ENCODE results near the gene HIGD1A. TPM values are rescaled to one million over a fixed set of nuclear protein-coding genes. Genes with fewer than 3 reads are reported as not detected.

Gene HIGD1A
- total and polyA plus RNA-seq, 2 of the 4 experiments (the other 2 are of a cell fraction): 86.6 to 137 TPM

GRCh38 chr3:42758126-42758525, 46.2 kb downstream of the HIGD1A start:
- no peak overlapping the region for H4K5ac ChIP-seq (ENCODE audit: low read depth, low read length)
- DNase-seq: no peak
- no peaks in the 10 kb centered on the region for H4K20me1 ChIP-seq (ENCODE audit: insufficient read depth, low read length)
- in situ Hi-C loops (cut with MboI; ENCODE audit: low sequenced_read_pairs): no loop called here
- TF ChIP-seq POLR2A (IDR thresholded peaks at IDR 0.05; ENCODE audit: low read depth, low read length): no peak
- no peak for TF ChIP-seq RAD21 (IDR thresholded peaks at IDR 0.05; ENCODE audit: low read length)
- TF ChIP-seq, protein P1, sequence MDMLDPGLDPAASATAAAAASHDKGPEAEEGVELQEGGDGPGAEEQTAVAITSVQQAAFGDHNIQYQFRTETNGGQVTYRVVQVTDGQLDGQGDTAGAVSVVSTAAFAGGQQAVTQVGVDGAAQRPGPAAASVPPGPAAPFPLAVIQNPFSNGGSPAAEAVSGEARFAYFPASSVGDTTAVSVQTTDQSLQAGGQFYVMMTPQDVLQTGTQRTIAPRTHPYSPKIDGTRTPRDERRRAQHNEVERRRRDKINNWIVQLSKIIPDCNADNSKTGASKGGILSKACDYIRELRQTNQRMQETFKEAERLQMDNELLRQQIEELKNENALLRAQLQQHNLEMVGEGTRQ (IDR thresholded peaks at IDR 0.05; ENCODE audit: low read depth, low read length): no peak
- no peak for TF ChIP-seq CHD1 (IDR thresholded peaks at IDR 0.05; ENCODE audit: low read depth, low read length)
- TF ChIP-seq, protein P2, sequence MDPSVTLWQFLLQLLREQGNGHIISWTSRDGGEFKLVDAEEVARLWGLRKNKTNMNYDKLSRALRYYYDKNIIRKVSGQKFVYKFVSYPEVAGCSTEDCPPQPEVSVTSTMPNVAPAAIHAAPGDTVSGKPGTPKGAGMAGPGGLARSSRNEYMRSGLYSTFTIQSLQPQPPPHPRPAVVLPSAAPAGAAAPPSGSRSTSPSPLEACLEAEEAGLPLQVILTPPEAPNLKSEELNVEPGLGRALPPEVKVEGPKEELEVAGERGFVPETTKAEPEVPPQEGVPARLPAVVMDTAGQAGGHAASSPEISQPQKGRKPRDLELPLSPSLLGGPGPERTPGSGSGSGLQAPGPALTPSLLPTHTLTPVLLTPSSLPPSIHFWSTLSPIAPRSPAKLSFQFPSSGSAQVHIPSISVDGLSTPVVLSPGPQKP (IDR thresholded peaks at IDR 0.05; ENCODE audit: borderline replicate concordance, low read depth, low read length): no peak
- TF ChIP-seq NFE2L2 (IDR thresholded peaks at IDR 0.05; ENCODE audit: low read depth, low read length): no peak
- TF ChIP-seq RCOR1 (IDR thresholded peaks at IDR 0.05; ENCODE audit: insufficient replicate concordance, low read length): no peak
- no peak for TF ChIP-seq FOS (IDR thresholded peaks at IDR 0.05; ENCODE audit: low read depth, low read length)
- no peaks in the 10 kb centered on the region for H3K36me3 ChIP-seq (ENCODE audit: control insufficient read depth, insufficient read depth, low read length)
- H2BK20ac ChIP-seq (ENCODE audit: low read depth, low read length): no peak overlapping the region
- no peak overlapping the region for H2AK5ac ChIP-seq (ENCODE audit: low read depth, low read length)
- no TSS peak for BruUV-seq (replicated peaks)
- no peaks in the 10 kb centered on the region for H3K9me1 ChIP-seq (ENCODE audit: insufficient read depth, low read length)
- ChIA-PET CTCF (interaction anchor here (0.7 to 1.0 kb wide), 2 partner anchors 10 to 15 kb away, joined by 3 read pairs; no protein-coding TSS in a partner anchor), POLR2A (ENCODE audit: unreplicated experiment) (no interaction called here)
- no peak overlapping the region for H3K23ac ChIP-seq (ENCODE audit: low read depth, low read length)
- no peak overlapping the region for H3K4me3 ChIP-seq (ENCODE audit: insufficient read depth, low read depth, low read length)
- H3K27ac ChIP-seq (ENCODE audit: insufficient read depth, low read length): no peak overlapping the region
- no peak overlapping the region for H3K9ac ChIP-seq (ENCODE audit: low read depth, low read length)
- dilution Hi-C loops (cut with HindIII; ENCODE audit: low sequenced_read_pairs, unreplicated experiment): no loop called here
- H3K79me1 ChIP-seq (ENCODE audit: low read depth in 1 of 2, low read length in 2 of 2): no peaks in the 10 kb centered on the region
- H3K27me3 ChIP-seq (ENCODE audit: control insufficient read depth, insufficient read depth, low read length): peaks cover 9% of the 10 kb centered on the region
- no peak overlapping the region for H2BK120ac ChIP-seq (ENCODE audit: low read depth, low read length)
- no peak overlapping the region for H2BK5ac ChIP-seq (ENCODE audit: low read depth, low read length, poor library complexity, severe bottlenecking)
- H4K91ac ChIP-seq (ENCODE audit: insufficient read depth, low read depth, low read length): no peak overlapping the region
- H3K4me2 ChIP-seq (ENCODE audit: low read depth, low read length): no peak overlapping the region
- no peaks in the 10 kb centered on the region; the same call in 1 of the 2 replicates for H3K4me1 ChIP-seq (ENCODE audit: control insufficient read depth, insufficient read depth, low read length)
- H4K8ac ChIP-seq (ENCODE audit: low read depth in 2 of 2, low read length in 2 of 2): no peak overlapping the region
- intact Hi-C loops (cut with micrococcal nuclease): no loop called here
- H2BK15ac ChIP-seq (ENCODE audit: low read depth, low read length): no peak overlapping the region
- H3K14ac ChIP-seq (replicated peaks; ENCODE audit: low read depth, low read length): no peak overlapping the region
- no peaks in the 10 kb centered on the region for H3K9me3 ChIP-seq (ENCODE audit: control insufficient read depth, insufficient read depth, low read length)
- H3K18ac ChIP-seq (ENCODE audit: low read depth, low read length): no peak overlapping the region
- no peak overlapping the region for H3K4ac ChIP-seq (ENCODE audit: low read depth, low read length)
- WGBS, 2 experiments (ENCODE audit: extremely low coverage in 2 of 2, insufficient read length in 1 of 2): 72% methylated on average over 8 of the region's 11 CpGs; no CpG with 5 or more reads in 1 of the 2 experiments
- no peak overlapping the region for H2AFZ ChIP-seq (replicated peaks; ENCODE audit: low read length, poor library complexity)
- H2AK9ac ChIP-seq (replicated peaks; ENCODE audit: low read depth, low read length, poor library complexity): no peak overlapping the region
- ATAC-seq (ENCODE audit: low read depth): no peak
- H3K56ac ChIP-seq (ENCODE audit: extremely low read depth, insufficient read depth, low read length): no peak overlapping the region

Measured in IMR-90 (cell line).